H1 (cell line): ENCODE data around the gene NOP16. TPM values are rescaled to one million over a fixed set of nuclear protein-coding genes. Genes with fewer than 3 reads are reported as not detected.

Source experiments
- CTCF ChIA-PET: fragments of 300-600 bp; sonication (Branson Sonifier 250); formaldehyde crosslinking; loops from one replicate; lab custom pipeline; 2021; ENCODE audit not compliant: partially characterized antibody; lab: Charles Lee
- POLR2A ChIA-PET: fragments of 300-600 bp; sonication (Branson Sonifier 250); formaldehyde crosslinking; loops from one replicate; lab custom pipeline; 2021; ENCODE audit warnings: inconsistent platforms; ENCODE audit not compliant: partially characterized antibody; lab: Charles Lee
- DNase-seq, 2 experiments: peaks; one replicate each; pipeline versions ENCODE4 v3.0.0 to v3.0.0-alpha.2; 2010 to 2022; ENCODE audit warnings: low spot score in 2 of 2, low read depth in 1 of 2, mixed read lengths in 1 of 2
- FAIRE-seq: peaks from 2 replicates; lab custom pipeline; 2011; peaks lifted over from hg19 to GRCh38; lab: Jason Lieb, UNC
- H2AFZ ChIP-seq: 2 replicates; pipeline ENCODE4 v1.8.1; 2012; ENCODE audit warnings: low read length, inconsistent platforms
- H2AK5ac ChIP-seq: 2 replicates; pipeline ENCODE4 v1.6.1; 2013; ENCODE audit warnings: low read depth, low read length
- H2BK120ac ChIP-seq: replicated peaks from 2 replicates; pipeline ENCODE3; 2013; ENCODE audit warnings: low read depth, low read length, inconsistent platforms
- H2BK12ac ChIP-seq: 2 replicates; pipeline ENCODE4 v1.6.1; 2013; ENCODE audit warnings: low read depth, low read length
- H2BK15ac ChIP-seq: 2 replicates; pipeline ENCODE4 v1.6.1; 2013; ENCODE audit warnings: low read length
- H2BK20ac ChIP-seq: 2 replicates; pipeline ENCODE4 v1.6.1; 2013; ENCODE audit warnings: low read length
- H2BK5ac ChIP-seq: 2 replicates; pipeline ENCODE4 v1.6.1; 2013; ENCODE audit warnings: low read depth, low read length
- H3K14ac ChIP-seq: 2 replicates; pipeline ENCODE4 v1.6.1; 2013; ENCODE audit warnings: inconsistent platforms; ENCODE audit not compliant: insufficient read length
- H3K18ac ChIP-seq: 2 replicates; pipeline ENCODE4 v1.6.1; 2013; ENCODE audit warnings: low read length; ENCODE audit errors: extremely low read depth
- H3K23ac ChIP-seq: 2 replicates; pipeline ENCODE4 v1.6.1; 2013; ENCODE audit warnings: inconsistent platforms; ENCODE audit not compliant: insufficient read length
- H3K23me2 ChIP-seq: 2 replicates; pipeline ENCODE4 v1.6.1; 2013; ENCODE audit warnings: low read depth, low read length
- H3K27ac ChIP-seq: 2 replicates; pipeline ENCODE4 v1.6.1; 2011; ENCODE audit warnings: low read depth, low read length, inconsistent platforms
- H3K27me3 ChIP-seq, 4 experiments: replicated peaks in 1 of 4; 1 replicate in 1 of 4; 2 replicates in 3 of 4; pipeline versions ENCODE4 v1.6.1 to v1.8.1; 2011 to 2013; ENCODE audit warnings: low read length in 3 of 4, mild to moderate bottlenecking in 3 of 4, inconsistent platforms in 2 of 4, mixed read lengths in 2 of 4, moderate library complexity in 1 of 4; ENCODE audit not compliant: control insufficient read depth in 3 of 4, insufficient read depth in 3 of 4; ENCODE audit errors: extremely low read depth in 1 of 4
- H3K36me3 ChIP-seq, 4 experiments: 2 replicates each; pipeline versions ENCODE4 v1.6.1 to v1.8.1; 2011 to 2013; ENCODE audit warnings: mild to moderate bottlenecking in 4 of 4, low read length in 3 of 4, moderate library complexity in 2 of 4, control low read depth in 1 of 4, inconsistent platforms in 1 of 4; ENCODE audit not compliant: insufficient read depth in 4 of 4, control insufficient read depth in 2 of 4
- H3K4ac ChIP-seq: replicated peaks from 2 replicates; pipeline ENCODE3; 2013; ENCODE audit warnings: low read length, low read depth, mixed read lengths, inconsistent platforms; ENCODE audit not compliant: insufficient read length
- H3K4me1 ChIP-seq, 4 experiments: replicated peaks in 1 of 4; 1 replicate in 1 of 4; 2 replicates in 3 of 4; pipeline versions ENCODE4 v1.6.1 to v1.8.1; 2011 to 2013; ENCODE audit warnings: low read length in 3 of 4, inconsistent platforms in 2 of 4, mixed read lengths in 1 of 4; ENCODE audit not compliant: insufficient read depth in 4 of 4, control insufficient read depth in 3 of 4
- H3K4me2 ChIP-seq, 2 experiments: 2 replicates each; pipeline versions ENCODE4 v1.6.1 to v1.8.1; 2011 to 2013; ENCODE audit warnings: low read depth in 2 of 2, low read length in 2 of 2, control low read depth in 1 of 2, inconsistent platforms in 1 of 2, mild to moderate bottlenecking in 1 of 2; ENCODE audit not compliant: insufficient read depth in 1 of 2
- H3K4me3 ChIP-seq, 4 experiments: fragments of 200-600, 300-600 bp in 1 of 4; sonication (generic), shearing (Covaris generic), sonication (Bioruptor Twin) in 1 of 4; 2 replicates each; pipeline versions ENCODE4 v1.5.1 to v1.8.1; 2011 to 2016; ENCODE audit warnings: low read length in 4 of 4, low read depth in 3 of 4, control low read depth in 2 of 4, inconsistent platforms in 2 of 4, mild to moderate bottlenecking in 2 of 4, mixed read lengths in 1 of 4, moderate library complexity in 1 of 4; ENCODE audit not compliant: insufficient read depth in 2 of 4; ENCODE audit errors: extremely low read depth in 1 of 4
- H3K56ac ChIP-seq: replicated peaks from 2 replicates; pipeline ENCODE3; 2013; ENCODE audit warnings: low read depth, mild to moderate bottlenecking, mixed read lengths, low read length, inconsistent platforms; ENCODE audit not compliant: insufficient read length
- H3K79me1 ChIP-seq: 2 replicates; pipeline ENCODE4 v1.6.1; 2013; ENCODE audit warnings: low read depth, low read length, control low read depth
- H3K79me2 ChIP-seq, 2 experiments: 2 replicates each; pipeline versions ENCODE4 v1.6.1 to v1.8.1; 2012 to 2013; ENCODE audit warnings: low read length in 2 of 2, mild to moderate bottlenecking in 2 of 2, inconsistent platforms in 1 of 2; ENCODE audit not compliant: insufficient read depth in 2 of 2, control insufficient read depth in 1 of 2
- H3K9ac ChIP-seq, 4 experiments: replicated peaks in 1 of 4; 1 replicate in 1 of 4; 2 replicates in 3 of 4; pipeline versions ENCODE4 v1.6.1 to v1.8.1; 2011 to 2013; ENCODE audit warnings: low read depth in 3 of 4, low read length in 3 of 4, control low read depth in 2 of 4, mild to moderate bottlenecking in 2 of 4, moderate library complexity in 2 of 4, inconsistent platforms in 1 of 4; ENCODE audit errors: extremely low read depth in 1 of 4
- H3K9me3 ChIP-seq, 2 experiments: 2 replicates each; pipeline versions ENCODE4 v1.6.1 to v1.8.1; 2012 to 2013; ENCODE audit warnings: mild to moderate bottlenecking in 2 of 2, moderate library complexity in 2 of 2, control low read depth in 1 of 2, inconsistent platforms in 1 of 2, low read depth in 1 of 2, low read length in 1 of 2, mixed read lengths in 1 of 2; ENCODE audit not compliant: insufficient read depth in 2 of 2
- H4K20me1 ChIP-seq, 2 experiments: replicated peaks in 1 of 2; 2 replicates each; pipeline versions ENCODE3 to v1.8.1; 2011 to 2013; ENCODE audit warnings: inconsistent platforms in 2 of 2, low read length in 2 of 2, mild to moderate bottlenecking in 1 of 2; ENCODE audit not compliant: insufficient read depth in 2 of 2, control insufficient read depth in 1 of 2
- H4K5ac ChIP-seq: 2 replicates; pipeline ENCODE4 v1.6.1; 2013; ENCODE audit warnings: low read length, low read depth, mixed read lengths, inconsistent platforms; ENCODE audit not compliant: insufficient read length
- H4K8ac ChIP-seq: 2 replicates; pipeline ENCODE4 v1.8.0; 2013; ENCODE audit warnings: mild to moderate bottlenecking, moderate library complexity, low read length, inconsistent platforms; ENCODE audit not compliant: insufficient read depth; ENCODE audit errors: extremely low read depth
- H4K91ac ChIP-seq: replicated peaks from 2 replicates; pipeline ENCODE3; 2013; ENCODE audit warnings: low read length, mixed read lengths, inconsistent platforms; ENCODE audit not compliant: insufficient read length
- ASH2L ChIP-seq: fragments of 200-600, 300-600 bp; sonication (generic); IDR thresholded peaks from one replicate; pipeline ENCODE4 v1.7.1; 2017; ENCODE audit warnings: low read length
- BACH1 ChIP-seq: IDR thresholded peaks from 2 replicates; pipeline ENCODE4 v1.6.1; 2012; ENCODE audit warnings: low read length, improper control_type of control experiment
- EGR1 ChIP-seq: IDR thresholded peaks from 2 replicates; pipeline ENCODE4 v1.6.1; 2011; ENCODE audit warnings: low read depth, low read length, borderline replicate concordance
- EZH2 ChIP-seq: fragments of 200-600 bp; sonication (generic); IDR thresholded peaks from 2 replicates; pipeline ENCODE4 v1.7.1; 2012; ENCODE audit warnings: low read depth, mild to moderate bottlenecking, moderate library complexity, low read length, inconsistent platforms; ENCODE audit not compliant: severe bottlenecking
- GTF2F1 ChIP-seq: IDR thresholded peaks from 2 replicates; pipeline ENCODE4 v1.6.1; 2012; ENCODE audit warnings: low read depth, low read length, improper control_type of control experiment, borderline replicate concordance
- HDAC6 ChIP-seq: IDR thresholded peaks from one replicate; pipeline ENCODE4 v1.7.1; 2012; ENCODE audit warnings: low read depth, mild to moderate bottlenecking, inconsistent platforms, low read length, moderate library complexity
- JUN ChIP-seq: IDR thresholded peaks from 2 replicates; pipeline ENCODE4 v1.6.1; 2011; ENCODE audit warnings: low read depth, mild to moderate bottlenecking, improper control_type of control experiment, low read length
- NANOG ChIP-seq: IDR thresholded peaks from 2 replicates; pipeline ENCODE4 v1.6.1; 2011; ENCODE audit warnings: low read length, low read depth, mild to moderate bottlenecking, inconsistent platforms; ENCODE audit not compliant: insufficient read depth, poor library complexity, severe bottlenecking
- RAD21 ChIP-seq, 2 experiments: IDR thresholded peaks in 1 of 2; conservative IDR thresholded peaks in 1 of 2; 2 replicates each; pipeline ENCODE4 v1.6.1; 2011; ENCODE audit warnings: low read depth in 2 of 2, low read length in 2 of 2, improper control_type of control experiment in 1 of 2, inconsistent platforms in 1 of 2, mild to moderate bottlenecking in 1 of 2, moderate library complexity in 1 of 2
- SIN3A ChIP-seq, 2 experiments: IDR thresholded peaks in 1 of 2; conservative IDR thresholded peaks in 1 of 2; 2 replicates each; pipeline ENCODE4 v1.6.1; 2011 to 2012; ENCODE audit warnings: low read length in 2 of 2, improper control_type of control experiment in 1 of 2, low read depth in 1 of 2, mild to moderate bottlenecking in 1 of 2
- SRF ChIP-seq: IDR thresholded peaks from 2 replicates; pipeline ENCODE4 v1.6.1; 2011; ENCODE audit warnings: mild to moderate bottlenecking, low read depth, low read length, moderate library complexity
- TCF12 ChIP-seq: IDR thresholded peaks from 2 replicates; pipeline ENCODE4 v1.6.1; 2011; ENCODE audit warnings: low read depth, mild to moderate bottlenecking, low read length
- TEAD4 ChIP-seq: IDR thresholded peaks from 2 replicates; pipeline ENCODE4 v1.6.1; 2012; ENCODE audit warnings: low read depth, low read length, inconsistent platforms, mixed read lengths
- ZNF274 ChIP-seq: IDR thresholded peaks from 2 replicates; pipeline ENCODE4 v1.7.0; 2012; ENCODE audit warnings: low read length, borderline replicate concordance; ENCODE audit errors: extremely low read depth
- WGBS, 2 experiments: shearing (Covaris generic) in 1 of 2; methylation state at CpG; one replicate each; pipeline versions ENCODE4 v1.1.6 to v1.1.7; 2013 to 2015; ENCODE audit warnings: low lambda C conversion rate in 2 of 2, mixed read lengths in 2 of 2, inconsistent platforms in 1 of 2, low coverage in 1 of 2, missing lambda C conversion rate in 1 of 2; ENCODE audit not compliant: insufficient replicate concordance in 2 of 2, insufficient coverage in 1 of 2, insufficient read length in 1 of 2; ENCODE audit errors: extremely low coverage in 1 of 2, missing lambda C conversion rate in 1 of 2; 5-methylcytosine and 5-hydroxymethylcytosine counted together
- polyA plus RNA-seq, 7 experiments: library from polyadenylated mRNA; depleted of rRNA in 3 of 7; stranded (reverse) in 5 of 7; unstranded in 2 of 7; fragments of >200 nt in 5 of 7; fragments of 200-250 nt in 2 of 7; gene quantifications; 1 replicate in 5 of 7; 2 replicates in 1 of 7; 4 replicates in 1 of 7; pipeline versions ENCODE4 v1.2.1 to v1.2.3, GENCODE V29; 2011 to 2013; ENCODE audit warnings: missing spikeins in 2 of 7, mixed read lengths in 2 of 7
- total RNA-seq: library from RNA; stranded (reverse); fragmentation: NEBNext Ultra II Directional; extraction: Animal tissue kit (Norgen Biotek cat#: 25700); gene quantifications from 2 replicates; pipeline ENCODE4 v1.2.1, GENCODE V29; 2021

NOP16 gene
- total and polyA plus RNA-seq, 2 of the 8 experiments (the other 6 are each of a cell fraction or from before 2014, with no cell fraction given): 46.9 to 65.2 TPM

- no peak overlapping the region for H3K4ac ChIP-seq
- H4K20me1 ChIP-seq: peaks cover 6 to 8% of the 10 kb centered on the region in 2 experiments
- H3K56ac ChIP-seq: no peak overlapping the region
- POLR2A ChIA-PET: interaction anchor here (0.6 to 9.4 kb wide), 3 partner anchors 10 to 175 kb away, joined by 3 to 93 read pairs (median 3); no protein-coding TSS in a partner anchor
- H2BK20ac ChIP-seq: no peak overlapping the region
- DNase-seq (no peak), FAIRE-seq (no peak)
- no peak overlapping the region for H4K91ac ChIP-seq
- H3K27ac ChIP-seq: no peak overlapping the region
- H3K23me2 ChIP-seq: peaks cover 3% of the 10 kb centered on the region; the same call in 1 of the 2 replicates
- no peak overlapping the region for H2BK5ac ChIP-seq
- no peak overlapping the region for H2AFZ ChIP-seq
- no peak overlapping the region for H3K14ac ChIP-seq
- H3K27me3 ChIP-seq: no peaks in the 10 kb centered on the region
- H2BK12ac ChIP-seq: no peak overlapping the region
- no peaks in the 10 kb centered on the region for H3K9me3 ChIP-seq
- H2BK120ac ChIP-seq: no peak overlapping the region
- H3K23ac ChIP-seq: no peak overlapping the region
- H3K36me3 ChIP-seq: peaks cover 26 to 52% (median 35%) of the 10 kb centered on the region in 4 experiments
- CTCF ChIA-PET: interaction anchor here (1.7 kb wide), 1 partner anchor 27 kb away, joined by 4 read pairs; no protein-coding TSS in a partner anchor
- no peak overlapping the region for H3K9ac ChIP-seq
- H3K4me1 ChIP-seq: peaks cover 0 to 5% (median 1%) of the 10 kb centered on the region in 4 experiments; a peak in 2 of 7 replicates
- H3K4me2 ChIP-seq: no peak overlapping the region
- H2AK5ac ChIP-seq: no peak overlapping the region
- 0 out of 2 replicates have a peak, but pooled peaks cover 4% of the 10 kb centered on the region for H3K79me1 ChIP-seq
- WGBS, 2 experiments: 86% methylated on average over 3 of the region's 3 CpGs; no CpG with 5 or more reads in 1 of the 2 experiments
- H4K5ac ChIP-seq: no peak overlapping the region
- no peak overlapping the region for H3K4me3 ChIP-seq
- H4K8ac ChIP-seq: no peak overlapping the region
- H3K18ac ChIP-seq: no peak overlapping the region
- no peak overlapping the region for H2BK15ac ChIP-seq
- H3K79me2 ChIP-seq: peaks cover 0 to 24% of the 10 kb centered on the region in 2 experiments
- TF ChIP-seq RAD21 (IDR thresholded peaks at IDR 0.05 in 1 of 2, conservative IDR thresholded peaks at IDR 0.05 in 1 of 2; ENCODE audit: low read depth in 2 of 2, low read length in 2 of 2) (no peak), TEAD4 (no peak), NANOG (no peak), SIN3A (conservative IDR thresholded peaks at IDR 0.05 in 1 of 2, IDR thresholded peaks at IDR 0.05 in 1 of 2; ENCODE audit: low read depth in 1 of 2, low read length in 2 of 2) (no peak), GTF2F1 (no peak), ZNF274 (no peak), BACH1 (no peak), SRF (no peak), EZH2 (no peak), TCF12 (no peak), ASH2L (no peak), HDAC6 (no peak), EGR1 (no peak), JUN (no peak)
These were observed 5.7 kb downstream of the NOP16 start for GRCh38 chr5:176382721-176383120.
